ENCODE data around the gene ABCG8. TPM values are rescaled to one million over a fixed set of nuclear protein-coding genes. Genes with fewer than 3 reads are reported as not detected.

ABCG8 gene
- polyA plus RNA-seq, 1 donor (not counting 4 experiments of a cell fraction or from before 2014, with no cell fraction given): not detected

- dilution Hi-C loops (cut with MboI; ENCODE audit: extremely low pct_ligation_motif_present, low sequenced_read_pairs): no loop called here
- H2AFZ ChIP-seq (ENCODE audit: control insufficient read depth, low read length): no peak overlapping the region
Measured at GRCh38 chr2:43898838-43899346, 60.1 kb downstream of the ABCG8 start.

DNA sequence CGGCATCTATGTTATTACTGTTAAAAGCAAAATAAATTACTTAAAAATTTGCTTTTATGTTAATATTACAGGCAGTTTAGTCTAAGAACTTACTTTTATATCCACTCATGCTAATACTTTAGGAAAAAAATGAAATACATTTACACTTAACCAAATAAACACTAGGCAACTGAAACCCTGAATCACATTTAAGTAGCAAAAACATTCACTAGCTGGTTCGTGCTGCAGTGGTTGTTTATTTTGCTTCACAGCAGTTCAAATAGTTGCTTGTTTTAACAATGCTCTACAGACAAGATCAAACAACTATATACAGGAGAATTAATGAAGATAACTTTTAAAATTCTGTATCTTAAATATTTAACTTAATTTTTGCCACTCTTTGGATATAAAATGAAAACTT is 60.8 kb downstream of the ABCG8 start:
- no peak for FAIRE-seq
- no peaks in the 10 kb centered on the region for H3K79me2 ChIP-seq (ENCODE audit: control insufficient read depth, insufficient read depth, low read length)
- peaks cover 14 to 34% of the 10 kb centered on the region in 2 experiments for H3K36me3 ChIP-seq (ENCODE audit: control insufficient read depth in 2 of 2, extremely low read depth in 1 of 2, insufficient read depth in 2 of 2, low read length in 2 of 2)
- no peak overlapping the region for H3K4me3 ChIP-seq (ENCODE audit: control insufficient read depth in 2 of 3, extremely low read depth in 1 of 3, insufficient read depth in 2 of 3, low read depth in 1 of 3, low read length in 3 of 3)
- DNase-seq (ENCODE audit: low read depth, low spot score): no peak
- H3K9me1 ChIP-seq (ENCODE audit: control insufficient read depth, extremely low read depth, insufficient read depth, low read length): no peaks in the 10 kb centered on the region
- no peak overlapping the region for H2AFZ ChIP-seq (ENCODE audit: control insufficient read depth, low read length)
- no peak overlapping the region for H3K4me2 ChIP-seq (ENCODE audit: control insufficient read depth, extremely low read depth, insufficient read depth, low read depth, low read length)
- peaks cover 2% of the 10 kb centered on the region for H4K20me1 ChIP-seq (ENCODE audit: control insufficient read depth, extremely low read depth, insufficient read depth, low read length)
- no peaks in the 10 kb centered on the region for H3K9me3 ChIP-seq (ENCODE audit: control insufficient read depth, low read depth, low read length)
- no peak for TF ChIP-seq EZH2 (IDR thresholded peaks at IDR 0.05; ENCODE audit: low read length)
- TF ChIP-seq CTCF (optimal IDR thresholded peaks at IDR 0.05 in 1 of 3, IDR thresholded peaks at IDR 0.05 in 1 of 3, conservative IDR thresholded peaks at IDR 0.05 in 1 of 3; ENCODE audit: extremely low read depth in 1 of 3, insufficient read depth in 2 of 3, low read length in 3 of 3): no peak
- H3K9ac ChIP-seq (ENCODE audit: control insufficient read depth, extremely low read depth, insufficient read depth, low read length): no peak overlapping the region
- H3K27me3 ChIP-seq (ENCODE audit: control insufficient read depth, extremely low read depth, insufficient read depth, low read length): no peaks in the 10 kb centered on the region
- H3K27ac ChIP-seq (ENCODE audit: control insufficient read depth, insufficient read depth, low read length): no peak overlapping the region
- dilution Hi-C loops (cut with MboI; ENCODE audit: extremely low pct_ligation_motif_present, low sequenced_read_pairs): no loop called here
- no peaks in the 10 kb centered on the region for H3K4me1 ChIP-seq (ENCODE audit: control insufficient read depth, extremely low read depth, insufficient read depth, low read length)

More at GRCh38 chr2:43898838-43899346, 60.1 kb downstream of the ABCG8 start:
- Histone ChIP-seq H3K9ac (ENCODE audit: control insufficient read depth, extremely low read depth, insufficient read depth, low read length) (no peak overlapping the region), H3K4me2 (ENCODE audit: control insufficient read depth, extremely low read depth, insufficient read depth, low read depth, low read length) (no peak overlapping the region), H3K36me3 (ENCODE audit: control insufficient read depth in 2 of 2, extremely low read depth in 1 of 2, insufficient read depth in 2 of 2, low read length in 2 of 2) (peaks cover 16 to 34% of the 10 kb centered on the region in 2 experiments), H4K20me1 (ENCODE audit: control insufficient read depth, extremely low read depth, insufficient read depth, low read length) (peaks cover 2% of the 10 kb centered on the region), H3K9me1 (ENCODE audit: control insufficient read depth, extremely low read depth, insufficient read depth, low read length) (no peaks in the 10 kb centered on the region), H3K79me2 (ENCODE audit: control insufficient read depth, insufficient read depth, low read length) (no peaks in the 10 kb centered on the region), H3K4me1 (ENCODE audit: control insufficient read depth, extremely low read depth, insufficient read depth, low read length) (no peaks in the 10 kb centered on the region), H3K4me3 (ENCODE audit: control insufficient read depth in 2 of 3, extremely low read depth in 1 of 3, insufficient read depth in 2 of 3, low read depth in 1 of 3, low read length in 3 of 3) (no peak overlapping the region), H3K27ac (ENCODE audit: control insufficient read depth, insufficient read depth, low read length) (no peak overlapping the region), H3K9me3 (ENCODE audit: control insufficient read depth, low read depth, low read length) (no peaks in the 10 kb centered on the region), H3K27me3 (ENCODE audit: control insufficient read depth, extremely low read depth, insufficient read depth, low read length) (no peaks in the 10 kb centered on the region)
- TF ChIP-seq EZH2 (IDR thresholded peaks at IDR 0.05; ENCODE audit: low read length): no peak
- no peak for TF ChIP-seq CTCF (optimal IDR thresholded peaks at IDR 0.05 in 1 of 3, IDR thresholded peaks at IDR 0.05 in 1 of 3, conservative IDR thresholded peaks at IDR 0.05 in 1 of 3; ENCODE audit: extremely low read depth in 1 of 3, insufficient read depth in 2 of 3, low read length in 3 of 3)
- DNase-seq (ENCODE audit: low read depth, low spot score): no peak
- FAIRE-seq: no peak
